Measurements from ENCODE around the gene CUEDC1. TPM values are rescaled to one million over a fixed set of nuclear protein-coding genes. Genes with fewer than 3 reads are reported as not detected.

Gene CUEDC1
- total and polyA plus RNA-seq, 2 of the 13 experiments (the other 11 are each of a cell fraction or from before 2014, with no cell fraction given): 7.4 to 12.9 TPM

- 0 out of 2 replicates have a peak, but pooled peaks have one; percentile 45 for TF ChIP-seq ZHX2 (IDR thresholded peaks at IDR 0.05; ENCODE audit: low read depth)
- peak; percentile 88 for TF ChIP-seq ZHX2 (CRISPR knock-in tag; IDR thresholded peaks at IDR 0.05; ENCODE audit: borderline replicate concordance)
- TF ChIP-seq ZNF574 (CRISPR knock-in tag; IDR thresholded peaks at IDR 0.05): peak; percentile 74
- peak; percentile 67 for TF ChIP-seq NFAT5 (CRISPR knock-in tag; IDR thresholded peaks at IDR 0.05)
- TF ChIP-seq SNAPC4 (CRISPR knock-in tag; IDR thresholded peaks at IDR 0.05): peak; percentile 82; the same call in 1 of the 2 replicates
- no peak for TF ChIP-seq CENPX (CRISPR knock-in tag; IDR thresholded peaks at IDR 0.05)
Measured at GRCh38 chr17:57861790-57862693, 93.2 kb downstream of the CUEDC1 start (continued).

Measured in HepG2 (cell line).